T-helper 2 cell (primary cell): ENCODE measurements around the gene ST7.

Experiments
- DNase-seq, 5 experiments: peaks; one replicate each; pipeline versions ENCODE4 v3.0.0 to v3.0.0-alpha.2; 2012 to 2022

Gene ST7

GRCh38 chr7:117034851-117035464 is 81.7 kb downstream of the ST7 start:
- DNase-seq, result no peak

GRCh38 chr7:117035465-117035862 is 82.2 kb downstream of the ST7 start:
- no peak for DNase-seq

- no peak for DNase-seq
These were observed 82.9 kb downstream of the ST7 start for GRCh38 chr7:117036053-117036669.

- DNase-seq, result no peak
These were observed 83.5 kb downstream of the ST7 start for GRCh38 chr7:117036836-117037235.

GRCh38 chr7:117038408-117038807 is 85.1 kb downstream of the ST7 start:
- no peak for DNase-seq

- peak in 1 of 5 experiments; percentile 89 for DNase-seq
These were observed 87.7 kb downstream of the ST7 start for GRCh38 chr7:117041007-117041406.

GRCh38 chr7:117041822-117042221 is 88.5 kb downstream of the ST7 start:
- DNase-seq, result no peak

GRCh38 chr7:117043108-117043825 is 90.0 kb downstream of the ST7 start:
- DNase-seq, result no peak

GRCh38 chr7:117044664-117045063 is 91.4 kb downstream of the ST7 start:
- DNase-seq, result no peak

- DNase-seq, result no peak
These were observed 92.8 kb downstream of the ST7 start for GRCh38 chr7:117045927-117046710.

GRCh38 chr7:117047496-117047895 is 94.2 kb downstream of the ST7 start:
- DNase-seq, result no peak

GRCh38 chr7:117048114-117048866 is 95.0 kb downstream of the ST7 start:
- DNase-seq, result peak in 1 of 5 experiments; percentile 36

GRCh38 chr7:117048882-117049281 is 95.6 kb downstream of the ST7 start:
- DNase-seq, result no peak

GRCh38 chr7:117051808-117052207 is 98.5 kb downstream of the ST7 start:
- no peak for DNase-seq

- DNase-seq, result no peak
These were observed 100.1 kb downstream of the ST7 start for GRCh38 chr7:117053432-117053831.

- DNase-seq, result no peak
These were observed 108.5 kb downstream of the ST7 start for GRCh38 chr7:117061751-117062150.

GRCh38 chr7:117062300-117062699 is 109.0 kb downstream of the ST7 start:
- no peak for DNase-seq

GRCh38 chr7:117064688-117065087 is 111.4 kb downstream of the ST7 start:
- no peak for DNase-seq

GRCh38 chr7:117065571-117066150 is 112.4 kb downstream of the ST7 start:
- DNase-seq, result no peak

GRCh38 chr7:117066668-117067067 is 113.4 kb downstream of the ST7 start:
- peak in 1 of 5 experiments; percentile 36 for DNase-seq

- no peak for DNase-seq
These were observed 114.0 kb downstream of the ST7 start for GRCh38 chr7:117067340-117067739.

- DNase-seq, result peak in 1 of 5 experiments; percentile 70
These were observed 115.3 kb downstream of the ST7 start for GRCh38 chr7:117068511-117069145.
